HG02981 (cell line): ENCODE results near the gene CGA.
A peak's percentile ranks its signal among the peaks of the same experiment; 100 is the strongest.
"Not testable (repeated sequence)": the region's sequence is repeated elsewhere in the genome, so short reads cannot be mapped to it uniquely, and the experiment has no call there.

Source experiments
- ATAC-seq: cut with Tn5 transposase; IDR thresholded peaks from one replicate; pipeline ENCODE4 v1.9.1; 2021; ENCODE audit warnings: mild to moderate bottlenecking, moderate library complexity; ENCODE audit not compliant: unreplicated experiment

CGA gene

GRCh38 chr6:87095087-87095509 lies at the start of gene CGA:
Gene CGA (minus strand): TSS chr6:87095106. CDS start chr6:87088200, 6,906 bp downstream.
- ATAC-seq = no peak

GRCh38 chr6:87139927-87140326 lies 45.0 kb upstream of the CGA start:
- not testable (repeated sequence) for ATAC-seq

- ATAC-seq = peak; percentile 68
Measured at GRCh38 chr6:87139236-87139635, 44.3 kb upstream of the CGA start.

GRCh38 chr6:87136963-87137362 lies 42.1 kb upstream of the CGA start:
- ATAC-seq = no peak

- no peak for ATAC-seq
Measured at GRCh38 chr6:87127737-87128136, 32.8 kb upstream of the CGA start.

- ATAC-seq = no peak
Measured at GRCh38 chr6:87126501-87126900, 31.6 kb upstream of the CGA start.

GRCh38 chr6:87124074-87124473 lies 29.2 kb upstream of the CGA start:
- no peak for ATAC-seq

- ATAC-seq = no peak
Measured at GRCh38 chr6:87122477-87122876, 27.6 kb upstream of the CGA start.

GRCh38 chr6:87118054-87118453 lies 23.1 kb upstream of the CGA start:
- ATAC-seq = no peak

GRCh38 chr6:87116922-87117321 lies 22.0 kb upstream of the CGA start:
- ATAC-seq = no peak

GRCh38 chr6:87115402-87116135 lies 20.7 kb upstream of the CGA start:
- ATAC-seq = peak; percentile 89

- no peak for ATAC-seq
Measured at GRCh38 chr6:87110636-87111035, 15.7 kb upstream of the CGA start.

GRCh38 chr6:87105823-87106222 lies 10.9 kb upstream of the CGA start:
- ATAC-seq = no peak

- no peak for ATAC-seq
Measured at GRCh38 chr6:87104667-87105066, 9.8 kb upstream of the CGA start.

- ATAC-seq = no peak
Measured at GRCh38 chr6:87103977-87104601, 9.2 kb upstream of the CGA start.

GRCh38 chr6:87102151-87102621 lies 7.3 kb upstream of the CGA start:
- ATAC-seq = no peak

GRCh38 chr6:87101067-87101466 lies 6.2 kb upstream of the CGA start:
- no peak for ATAC-seq

- no peak for ATAC-seq
Measured at GRCh38 chr6:87100216-87100615, 5.3 kb upstream of the CGA start.

GRCh38 chr6:87099472-87099871 lies 4.6 kb upstream of the CGA start:
- no peak for ATAC-seq

- no peak for ATAC-seq
Measured at GRCh38 chr6:87094576-87094975, 330 bp downstream of the CGA start.

- ATAC-seq = no peak
Measured at GRCh38 chr6:87093651-87094050, 1.3 kb downstream of the CGA start.

- ATAC-seq = no peak
Measured at GRCh38 chr6:87093199-87093598, 1.7 kb downstream of the CGA start.
